Caco-2 (cell line): Measurements from ENCODE around the gene FADD. TPM values are rescaled to one million over a fixed set of nuclear protein-coding genes. Genes with fewer than 3 reads are reported as not detected.

Experiments used
- BruUV-seq: library from RNA; stranded (reverse); fragments of 400-500 nt; replicated peaks from 2 replicates; lab custom pipeline; 2021; lab: Mats Ljungman, UMichigan
- CTCF ChIA-PET: fragments of 300-600 bp; sonication (Branson Sonifier 250); formaldehyde crosslinking; loops from one replicate; lab custom pipeline; 2022; ENCODE audit warnings: antibody characterized with exemption; lab: Charles Lee
- POLR2A ChIA-PET: fragments of 300-600 bp; sonication (Branson Sonifier 250); formaldehyde crosslinking; loops from one replicate; lab custom pipeline; 2022; ENCODE audit warnings: antibody characterized with exemption; lab: Charles Lee
- DNase-seq, 2 experiments: peaks; one replicate each; pipeline versions ENCODE4 v3.0.0 to v3.0.0-alpha.2; 2020 to 2022
- H3K27me3 ChIP-seq: replicated peaks from 2 replicates; pipeline ENCODE4 v1.6.0; 2011; ENCODE audit warnings: low read length; ENCODE audit not compliant: control insufficient read depth, insufficient read depth
- H3K36me3 ChIP-seq: 2 replicates; pipeline ENCODE4 v1.5.1; 2011; ENCODE audit warnings: low read length; ENCODE audit not compliant: control insufficient read depth, insufficient read depth
- H3K4me1 ChIP-seq: fragments of 250-450 bp; sonication (Bioruptor Pico); 2 replicates; pipeline ENCODE4 v1.5.1; 2020; ENCODE audit warnings: mild to moderate bottlenecking
- H3K4me3 ChIP-seq: 2 replicates; pipeline ENCODE4 v1.5.1; 2011; ENCODE audit warnings: low read depth, mild to moderate bottlenecking, control low read depth, low read length
- H3K9me3 ChIP-seq: fragments of 250-450 bp; sonication (Bioruptor Pico); 2 replicates; pipeline ENCODE4 v1.5.1; 2020; ENCODE audit warnings: mild to moderate bottlenecking, moderate library complexity
- H3K27ac Mint-ChIP-seq: one replicate; pipeline ENCODE4 v1.8.0; 2022; ENCODE audit warnings: mixed read lengths; ENCODE audit not compliant: unreplicated experiment
- H3K27me3 Mint-ChIP-seq: one replicate; pipeline ENCODE4 v1.8.0; 2022; ENCODE audit warnings: mixed read lengths; ENCODE audit not compliant: insufficient read depth, unreplicated experiment
- H3K36me3 Mint-ChIP-seq: one replicate; pipeline ENCODE4 v1.8.0; 2022; ENCODE audit warnings: mild to moderate bottlenecking, mixed read lengths; ENCODE audit not compliant: insufficient read depth, unreplicated experiment
- H3K4me1 Mint-ChIP-seq: one replicate; pipeline ENCODE4 v1.8.0; 2022; ENCODE audit warnings: low read depth, mixed read lengths; ENCODE audit not compliant: unreplicated experiment
- H3K4me3 Mint-ChIP-seq: one replicate; pipeline ENCODE4 v1.8.0; 2022; ENCODE audit warnings: mild to moderate bottlenecking, moderate library complexity, mixed read lengths; ENCODE audit not compliant: unreplicated experiment
- H3K9me3 Mint-ChIP-seq: one replicate; pipeline ENCODE4 v1.8.0; 2022; ENCODE audit warnings: mixed read lengths; ENCODE audit not compliant: unreplicated experiment
- CTCF ChIP-seq, 2 experiments: fragments of 200-600 bp in 1 of 2; IDR thresholded peaks; 1 replicate in 1 of 2; 2 replicates in 1 of 2; pipeline versions ENCODE4 v1.5.1 to v1.8.0; 2011 to 2022; ENCODE audit warnings: antibody characterized with exemption in 1 of 2, control low read depth in 1 of 2, inconsistent platforms in 1 of 2, low read depth in 1 of 2, low read length in 1 of 2, mild to moderate bottlenecking in 1 of 2, moderate library complexity in 1 of 2; ENCODE audit not compliant: insufficient read depth in 1 of 2, severe bottlenecking in 1 of 2, unreplicated experiment in 1 of 2
- intact Hi-C: fragments of 100-400 bp; cut with micrococcal nuclease; formaldehyde crosslinking; loops from one replicate; pipeline ENCODE4 v1.10.0; 2022; ENCODE audit not compliant: unreplicated experiment
- total RNA-seq: library from RNA; stranded (reverse); gene quantifications from 2 replicates; pipeline ENCODE4 v1.2.3, GENCODE V29; 2022

FADD gene
- total RNA-seq, 1 experiment from 2014 or later = 51.3 TPM

GRCh38 chr11:70205049-70205725, 2.1 kb downstream of the FADD start:
- no peak for DNase-seq
- no peaks in the 10 kb centered on the region for H3K9me3 Mint-ChIP-seq
- POLR2A ChIA-PET = interaction anchor here (0.6 kb wide), 1 partner anchor 66 kb away, joined by 3 read pairs; no protein-coding TSS in a partner anchor
- peaks cover 72% of the 10 kb centered on the region for H3K36me3 Mint-ChIP-seq
- Histone ChIP-seq H3K9me3 (peaks cover 12% of the 10 kb centered on the region), H3K36me3 (peaks cover 7% of the 10 kb centered on the region), H3K27me3 (no peaks in the 10 kb centered on the region), H3K4me3 (no peak overlapping the region), H3K4me1 (peaks cover 15% of the 10 kb centered on the region)
- H3K4me3 Mint-ChIP-seq = peak overlapping the region; percentile 91
- CTCF ChIA-PET = interaction anchor here (2.1 kb wide), 1 partner anchor 65 kb away, joined by 7 read pairs; the partner anchor contains the start of gene PPFIA1
- no peak for TF ChIP-seq CTCF (IDR thresholded peaks at IDR 0.05; ENCODE audit: insufficient read depth in 1 of 2, low read depth in 1 of 2, low read length in 1 of 2, severe bottlenecking in 1 of 2, unreplicated experiment in 1 of 2)
- H3K27me3 Mint-ChIP-seq = no peaks in the 10 kb centered on the region
- no TSS peak for BruUV-seq
- peak overlapping the region; percentile 79 for H3K27ac Mint-ChIP-seq
- intact Hi-C loops = no loop called here
- peaks cover 27% of the 10 kb centered on the region for H3K4me1 Mint-ChIP-seq

- Histone ChIP-seq H3K36me3 (peaks cover 7% of the 10 kb centered on the region), H3K4me3 (no peak overlapping the region), H3K9me3 (peaks cover 8% of the 10 kb centered on the region), H3K27me3 (no peaks in the 10 kb centered on the region), H3K4me1 (peaks cover 12% of the 10 kb centered on the region)
- Mint-ChIP-seq H3K9me3 (no peaks in the 10 kb centered on the region), H3K27me3 (no peaks in the 10 kb centered on the region), H3K27ac (no peak overlapping the region), H3K4me1 (peaks cover 28% of the 10 kb centered on the region), H3K4me3 (peak overlapping the region; percentile 91), H3K36me3 (peaks cover 72% of the 10 kb centered on the region)
- BruUV-seq = no TSS peak
- no peak for TF ChIP-seq CTCF (IDR thresholded peaks at IDR 0.05; ENCODE audit: insufficient read depth in 1 of 2, low read depth in 1 of 2, low read length in 1 of 2, severe bottlenecking in 1 of 2, unreplicated experiment in 1 of 2)
- ChIA-PET POLR2A (no interaction called here), CTCF (no interaction called here)
- intact Hi-C loops = no loop called here
- DNase-seq = no peak
Measured at GRCh38 chr11:70205766-70206165, 2.7 kb downstream of the FADD start.

GRCh38 chr11:70206226-70206981, 3.3 kb downstream of the FADD start:
- no peak for TF ChIP-seq CTCF (IDR thresholded peaks at IDR 0.05; ENCODE audit: insufficient read depth in 1 of 2, low read depth in 1 of 2, low read length in 1 of 2, severe bottlenecking in 1 of 2, unreplicated experiment in 1 of 2)
- peaks cover 67% of the 10 kb centered on the region for H3K36me3 Mint-ChIP-seq
- peaks cover 2% of the 10 kb centered on the region; the same call in 1 of the 2 replicates for H3K9me3 ChIP-seq
- ChIA-PET CTCF (no interaction called here), POLR2A (no interaction called here)
- intact Hi-C loops = no loop called here
- BruUV-seq = no TSS peak
- peaks cover 12% of the 10 kb centered on the region for H3K4me1 ChIP-seq
- H3K36me3 ChIP-seq = peaks cover 7% of the 10 kb centered on the region
- DNase-seq = no peak
- no peak overlapping the region for H3K27ac Mint-ChIP-seq
- H3K27me3 Mint-ChIP-seq = no peaks in the 10 kb centered on the region
- no peaks in the 10 kb centered on the region for H3K9me3 Mint-ChIP-seq
- no peak overlapping the region for H3K4me3 ChIP-seq
- H3K4me1 Mint-ChIP-seq = peaks cover 28% of the 10 kb centered on the region
- no peaks in the 10 kb centered on the region for H3K27me3 ChIP-seq
- H3K4me3 Mint-ChIP-seq = no peak overlapping the region
